Right lobe of liver (tissue), 4 donors: ENCODE results near the gene SH3PXD2A.

Experiments used
- POLR2A ChIP-seq: fragments of 450-650 bp; IDR thresholded peaks from one replicate; pipeline ENCODE4 v1.6.1; 2017; ENCODE audit warnings: antibody characterized with exemption, mild to moderate bottlenecking
- TF ChIP-seq, protein P1 (sequence below), 4 donors: fragments of 200-600 bp in 3 of 4; fragments of 450-650 bp in 1 of 4; IDR thresholded peaks; one replicate each; pipeline versions ENCODE4 v1.5.1 to v1.8.0; 2016 to 2022; ENCODE audit warnings: antibody characterized with exemption in 4 of 4, mild to moderate bottlenecking in 2 of 4
- donor health status: DM: no; HTN: no; CAD: no.
- donor health status: DM: no; HTN: no; CAD: no.
- donor health status: DM: no; HTN: yes; CAD: no.

DNA sequence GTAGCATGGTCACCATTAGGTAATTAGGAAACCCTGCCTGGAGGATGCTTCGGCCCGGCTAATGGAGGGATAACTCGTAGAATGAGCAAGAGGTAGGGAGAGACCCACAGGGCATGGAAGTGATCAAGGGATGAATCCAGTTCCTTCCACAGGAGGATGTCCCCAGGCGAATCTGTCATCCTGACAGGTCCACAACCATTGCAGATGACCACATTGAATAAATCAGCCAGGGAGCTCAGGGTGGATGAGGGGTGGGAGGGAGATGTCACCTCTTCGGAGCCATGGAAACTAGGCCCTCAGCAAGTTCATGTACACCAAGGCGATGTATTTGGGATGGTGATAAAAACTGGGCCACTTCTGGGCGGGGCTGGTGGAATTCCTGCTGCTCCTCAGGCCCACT is 28.5 kb downstream of the SH3PXD2A start:
- TF ChIP-seq, protein P1, sequence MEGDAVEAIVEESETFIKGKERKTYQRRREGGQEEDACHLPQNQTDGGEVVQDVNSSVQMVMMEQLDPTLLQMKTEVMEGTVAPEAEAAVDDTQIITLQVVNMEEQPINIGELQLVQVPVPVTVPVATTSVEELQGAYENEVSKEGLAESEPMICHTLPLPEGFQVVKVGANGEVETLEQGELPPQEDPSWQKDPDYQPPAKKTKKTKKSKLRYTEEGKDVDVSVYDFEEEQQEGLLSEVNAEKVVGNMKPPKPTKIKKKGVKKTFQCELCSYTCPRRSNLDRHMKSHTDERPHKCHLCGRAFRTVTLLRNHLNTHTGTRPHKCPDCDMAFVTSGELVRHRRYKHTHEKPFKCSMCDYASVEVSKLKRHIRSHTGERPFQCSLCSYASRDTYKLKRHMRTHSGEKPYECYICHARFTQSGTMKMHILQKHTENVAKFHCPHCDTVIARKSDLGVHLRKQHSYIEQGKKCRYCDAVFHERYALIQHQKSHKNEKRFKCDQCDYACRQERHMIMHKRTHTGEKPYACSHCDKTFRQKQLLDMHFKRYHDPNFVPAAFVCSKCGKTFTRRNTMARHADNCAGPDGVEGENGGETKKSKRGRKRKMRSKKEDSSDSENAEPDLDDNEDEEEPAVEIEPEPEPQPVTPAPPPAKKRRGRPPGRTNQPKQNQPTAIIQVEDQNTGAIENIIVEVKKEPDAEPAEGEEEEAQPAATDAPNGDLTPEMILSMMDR (IDR thresholded peaks at IDR 0.05), result no peak
- TF ChIP-seq POLR2A, result no peak
